GM21515 (cell line): ENCODE measurements around the gene LZTR1.
"Not testable (repeated sequence)": the region's sequence is repeated elsewhere in the genome, so short reads cannot be mapped to it uniquely, and the experiment has no call there.

Source experiments
- ATAC-seq: cut with Tn5 transposase; IDR thresholded peaks from one replicate; pipeline ENCODE4 v1.9.1; 2021; ENCODE audit not compliant: unreplicated experiment

LZTR1 gene

GRCh38 chr22:21032037-21032867 lies 50.2 kb downstream of the LZTR1 start, which contains the start of gene SLC7A4:
Gene SLC7A4, minus strand, starts transcription at chr22:21032561. Its CDS starts 749 bp downstream, at chr22:21031812.
- ATAC-seq = no peak

GRCh38 chr22:21032868-21033688 lies 51.0 kb downstream of the LZTR1 start:
- ATAC-seq = no peak

GRCh38 chr22:21033895-21034294 lies 51.8 kb downstream of the LZTR1 start:
- ATAC-seq = no peak

- ATAC-seq = no peak
Measured at GRCh38 chr22:21034989-21035388, 52.9 kb downstream of the LZTR1 start.

- no peak for ATAC-seq
Measured at GRCh38 chr22:21038405-21038804, 56.3 kb downstream of the LZTR1 start.

- not testable (repeated sequence) for ATAC-seq
Measured at GRCh38 chr22:21039158-21039557, 57.1 kb downstream of the LZTR1 start.

- no peak for ATAC-seq
Measured at GRCh38 chr22:21041937-21042336, 59.8 kb downstream of the LZTR1 start.

GRCh38 chr22:21042978-21043859 lies 61.1 kb downstream of the LZTR1 start:
- ATAC-seq = no peak

- no peak for ATAC-seq
Measured at GRCh38 chr22:21043860-21044535, 61.9 kb downstream of the LZTR1 start.

GRCh38 chr22:21044931-21045584 lies 63.0 kb downstream of the LZTR1 start:
- ATAC-seq = no peak

- peak; percentile 73 for ATAC-seq
Measured at GRCh38 chr22:21045585-21046294, 63.6 kb downstream of the LZTR1 start, which contains the start of gene LRRC74B. Gene LRRC74B, plus strand, starts transcription at chr22:21045946. Its CDS starts 41 bp downstream, at chr22:21045987.

GRCh38 chr22:21047035-21047661 lies 65.1 kb downstream of the LZTR1 start:
- no peak for ATAC-seq

- no peak for ATAC-seq
Measured at GRCh38 chr22:21047730-21048129, 65.6 kb downstream of the LZTR1 start.

- ATAC-seq = not testable (repeated sequence)
Measured at GRCh38 chr22:21048448-21048847, 66.4 kb downstream of the LZTR1 start.
